ENCODE measurements around the gene MLIP.
A peak's percentile ranks its signal among the peaks of the same experiment; 100 is the strongest.

MLIP gene

GRCh38 chr6:54286141-54286540 lies 174.9 kb downstream of the MLIP start:
- no peak overlapping the region for H3K4me3 ChIP-seq (ENCODE audit: low read length)
- TF ChIP-seq ZNF274 (IDR thresholded peaks at IDR 0.05; ENCODE audit: low read depth, low read length), result no peak

GRCh38 chr6:54288474-54288873 lies 177.2 kb downstream of the MLIP start:
- H3K4me3 ChIP-seq (ENCODE audit: low read length), result no peak overlapping the region
- no peak for TF ChIP-seq ZNF274 (IDR thresholded peaks at IDR 0.05; ENCODE audit: low read depth, low read length)

GRCh38 chr6:54289426-54289825 lies 178.2 kb downstream of the MLIP start:
- H3K4me3 ChIP-seq (ENCODE audit: low read length), result no peak overlapping the region
- no peak for TF ChIP-seq ZNF274 (IDR thresholded peaks at IDR 0.05; ENCODE audit: low read depth, low read length)

GRCh38 chr6:54291146-54291545 lies 179.9 kb downstream of the MLIP start:
- H3K4me3 ChIP-seq (ENCODE audit: low read length), result no peak overlapping the region; the same call in 1 of the 2 replicates
- TF ChIP-seq ZNF274 (IDR thresholded peaks at IDR 0.05; ENCODE audit: low read depth, low read length), result no peak

- TF ChIP-seq ZNF274 (IDR thresholded peaks at IDR 0.05; ENCODE audit: low read depth, low read length), result no peak
- no peak overlapping the region for H3K4me3 ChIP-seq (ENCODE audit: low read length)
Observed at GRCh38 chr6:54291738-54292137, 180.5 kb downstream of the MLIP start.

- TF ChIP-seq ZNF274 (IDR thresholded peaks at IDR 0.05; ENCODE audit: low read depth, low read length), result no peak
- H3K4me3 ChIP-seq (ENCODE audit: low read length), result no peak overlapping the region
Observed at GRCh38 chr6:54294965-54295532, 183.8 kb downstream of the MLIP start.

GRCh38 chr6:54299542-54300269 lies 188.5 kb downstream of the MLIP start:
- H3K4me3 ChIP-seq (ENCODE audit: low read length), result no peak overlapping the region
- no peak for TF ChIP-seq ZNF274 (IDR thresholded peaks at IDR 0.05; ENCODE audit: low read depth, low read length)

GRCh38 chr6:54301770-54302169 lies 190.5 kb downstream of the MLIP start:
- no peak overlapping the region for H3K4me3 ChIP-seq (ENCODE audit: low read length)
- TF ChIP-seq ZNF274 (IDR thresholded peaks at IDR 0.05; ENCODE audit: low read depth, low read length), result no peak

- TF ChIP-seq ZNF274 (IDR thresholded peaks at IDR 0.05; ENCODE audit: low read depth, low read length), result no peak
- peak overlapping the region; percentile 35; the same call in 1 of the 2 replicates for H3K4me3 ChIP-seq (ENCODE audit: low read length)
Observed at GRCh38 chr6:54307439-54307910, 196.2 kb downstream of the MLIP start.

GRCh38 chr6:54308289-54308985 lies 197.2 kb downstream of the MLIP start, which contains the start of gene TINAG:
TINAG (plus strand) TSS chr6:54308441; CDS start chr6:54308551, 110 bp downstream.
- H3K4me3 ChIP-seq (ENCODE audit: low read length), result peak within 1 kb of the TSS; percentile 95; the same call in 1 of the 2 replicates
- no peak for TF ChIP-seq ZNF274 (IDR thresholded peaks at IDR 0.05; ENCODE audit: low read depth, low read length)

- no peak for TF ChIP-seq ZNF274 (IDR thresholded peaks at IDR 0.05; ENCODE audit: low read depth, low read length)
- peak overlapping the region; percentile 95; the same call in 1 of the 2 replicates for H3K4me3 ChIP-seq (ENCODE audit: low read length)
Observed at GRCh38 chr6:54308986-54309315, 197.7 kb downstream of the MLIP start.

GRCh38 chr6:54310377-54311152 lies 199.3 kb downstream of the MLIP start:
- no peak for TF ChIP-seq ZNF274 (IDR thresholded peaks at IDR 0.05; ENCODE audit: low read depth, low read length)
- H3K4me3 ChIP-seq (ENCODE audit: low read length), result peak overlapping the region; percentile 70; the same call in 1 of the 2 replicates

- no peak overlapping the region for H3K4me3 ChIP-seq (ENCODE audit: low read length)
- TF ChIP-seq ZNF274 (IDR thresholded peaks at IDR 0.05; ENCODE audit: low read depth, low read length), result no peak
Observed at GRCh38 chr6:54315656-54316055, 204.4 kb downstream of the MLIP start.

Measured in GM08714 (cell line).